HepG2 (cell line): ENCODE data around the gene ZDHHC3. TPM values are rescaled to one million over a fixed set of nuclear protein-coding genes. Genes with fewer than 3 reads are reported as not detected.

Source experiments
- ATAC-seq: fragments of 200-7000 bp; cut with Tn5 transposase; 3 replicates; pipeline ENCODE4 v1.9.1; 2020; ENCODE audit warnings: mild to moderate bottlenecking, moderate library complexity
- BruUV-seq: library from RNA; stranded (reverse); fragments of 400-500 nt; replicated peaks from 2 replicates; lab custom pipeline; 2021; lab: Mats Ljungman, UMichigan
- CTCF ChIA-PET: fragments of 300-600 bp; formaldehyde crosslinking; extraction: SDS; loops from one replicate; lab custom pipeline; 2021; ENCODE audit warnings: low total read pairs, inconsistent platforms, low intra/inter-chr PET ratio; lab: Yijun Ruan, JAX
- POLR2A ChIA-PET: fragments of 350-600 bp; sonication (Branson Sonifier 250); formaldehyde crosslinking; loops from one replicate; lab custom pipeline; 2020; ENCODE audit warnings: antibody characterized with exemption, inconsistent platforms; lab: Yijun Ruan, JAX
- DNase-seq: peaks from one replicate; pipeline ENCODE4 v3.0.0-alpha.2; 2015; ENCODE audit warnings: low spot score
- FAIRE-seq: peaks from 3 replicates; lab custom pipeline; 2011; peaks lifted over from hg19 to GRCh38; lab: Jason Lieb, UNC
- H2AFZ ChIP-seq: one replicate; pipeline ENCODE4 v1.6.1; 2011; ENCODE audit warnings: low read length, inconsistent platforms
- H3K27ac ChIP-seq: fragments of 300-600 bp; 3 replicates; pipeline ENCODE4 v1.8.0; 2011; ENCODE audit warnings: mixed run types, mild to moderate bottlenecking, mixed read lengths, low read length, inconsistent platforms; ENCODE audit not compliant: insufficient read depth; ENCODE audit errors: extremely low read length
- H3K27me3 ChIP-seq, 2 experiments: fragments of 200-600 bp in 1 of 2; 2 replicates in 1 of 2; 3 replicates in 1 of 2; pipeline versions ENCODE4 v1.6.0 to v1.8.0; 2011; ENCODE audit warnings: low read length in 2 of 2, mild to moderate bottlenecking in 2 of 2, moderate library complexity in 2 of 2, inconsistent platforms in 1 of 2; ENCODE audit not compliant: insufficient read depth in 2 of 2, control insufficient read depth in 1 of 2
- H3K36me3 ChIP-seq, 2 experiments: fragments of 200-600 bp in 1 of 2; replicated peaks in 1 of 2; 2 replicates in 1 of 2; 3 replicates in 1 of 2; pipeline versions ENCODE4 v1.5.1 to v1.8.0; 2011; ENCODE audit warnings: low read length in 2 of 2, inconsistent platforms in 1 of 2; ENCODE audit not compliant: insufficient read depth in 2 of 2, control insufficient read depth in 1 of 2
- H3K4me1 ChIP-seq: 2 replicates; pipeline ENCODE4 v1.5.1; 2012; ENCODE audit warnings: low read length, inconsistent platforms; ENCODE audit not compliant: insufficient read depth
- H3K4me2 ChIP-seq: 2 replicates; pipeline ENCODE4 v1.6.0; 2011; ENCODE audit warnings: low read depth, low read length, inconsistent platforms
- H3K4me3 ChIP-seq, 3 experiments: fragments of 200-600 bp in 1 of 3; sonication (generic), shearing (Covaris generic) in 1 of 3; replicated peaks in 1 of 3; 2 replicates each; pipeline ENCODE4 v1.5.1; 2011 to 2016; ENCODE audit warnings: low read length in 3 of 3, inconsistent platforms in 2 of 3, low read depth in 2 of 3, mild to moderate bottlenecking in 2 of 3, control low read depth in 1 of 3, mixed read lengths in 1 of 3; ENCODE audit not compliant: insufficient read depth in 1 of 3
- H3K79me2 ChIP-seq: one replicate; pipeline ENCODE4 v1.6.1; 2011; ENCODE audit warnings: low read length, inconsistent platforms; ENCODE audit not compliant: insufficient read depth
- H3K9ac ChIP-seq: 2 replicates; pipeline ENCODE4 v1.6.0; 2011; ENCODE audit warnings: mild to moderate bottlenecking, low read depth, low read length, inconsistent platforms; ENCODE audit not compliant: insufficient read depth
- H3K9me3 ChIP-seq: 2 replicates; pipeline ENCODE4 v1.5.1; 2012; ENCODE audit warnings: mild to moderate bottlenecking, low read length
- H4K20me1 ChIP-seq: 2 replicates; pipeline ENCODE4 v1.6.0; 2011; ENCODE audit warnings: inconsistent platforms, mild to moderate bottlenecking, low read length, moderate library complexity; ENCODE audit not compliant: insufficient read depth
- CEBPB ChIP-seq: IDR thresholded peaks from 2 replicates; pipeline ENCODE4 v1.6.1; 2011; ENCODE audit warnings: low read depth, low read length, improper control_type of control experiment, borderline replicate concordance
- HOXA5 ChIP-seq: sonication (generic); formaldehyde crosslinking; IDR thresholded peaks from 2 replicates; pipeline ENCODE4 v1.4.0; 2020; ENCODE audit warnings: missing genetic modification reagents
- ISL2 ChIP-seq: sonication (generic); formaldehyde crosslinking; IDR thresholded peaks from 2 replicates; pipeline ENCODE4 v1.5.0; 2020; ENCODE audit warnings: missing genetic modification reagents
- PCBP1 ChIP-seq: fragments of 200-400 bp; formaldehyde crosslinking; IDR thresholded peaks from 2 replicates; pipeline ENCODE4 v1.6.1; 2017; ENCODE audit warnings: mild to moderate bottlenecking, low read depth, low read length, borderline replicate concordance
- WGBS: methylation state at CpG from one replicate; pipeline ENCODE4 v1.1.6; 2017; ENCODE audit warnings: low lambda C conversion rate; 5-methylcytosine and 5-hydroxymethylcytosine counted together
- in situ Hi-C: cut with HindIII; loops from 2 replicates; pipeline ENCODE4 v1.10.0; 2017; ENCODE audit warnings: low pct_unique_long_range_greater_than_20kb; ENCODE audit not compliant: extremely low pct_ligation_motif_present
- intact Hi-C: fragments of 100-400 bp; cut with micrococcal nuclease; formaldehyde crosslinking; loops from one replicate; pipeline ENCODE4 v1.10.0; 2022; ENCODE audit not compliant: unreplicated experiment
- polyA plus RNA-seq, 8 experiments: library from polyadenylated mRNA; depleted of rRNA in 3 of 8; stranded (reverse) in 7 of 8; unstranded in 1 of 8; fragments of >200 nt; fragmentation: Illumina TruSeq in 4 of 8; extraction: Trizol in 4 of 8; gene quantifications; 2 replicates each; pipeline versions ENCODE4 v1.2.1 to v1.2.3, GENCODE V29; 2011 to 2016; ENCODE audit warnings: low read depth in 4 of 8, missing spikeins in 1 of 8, mixed read lengths in 1 of 8; ENCODE audit not compliant: insufficient read depth in 1 of 8
- total RNA-seq, 5 experiments: library from RNA; depleted of rRNA; stranded (reverse); fragments of >200 nt; fragmentation: Illumina TruSeq; extraction: Trizol; gene quantifications; 2 replicates each; pipeline ENCODE4 v1.2.3, GENCODE V29; 2016; ENCODE audit warnings: low read depth in 1 of 5
- TF ChIP-seq, protein P1 (sequence below): sonication (generic); formaldehyde crosslinking; IDR thresholded peaks from 2 replicates; pipeline ENCODE4 v1.4.0; 2020; ENCODE audit warnings: low read depth, missing genetic modification reagents
- TF ChIP-seq, protein P2 (sequence below): sonication (generic); formaldehyde crosslinking; IDR thresholded peaks from 2 replicates; pipeline ENCODE4 v1.5.0; 2020; ENCODE audit warnings: mild to moderate bottlenecking, missing genetic modification reagents
- TF ChIP-seq, protein P3 (sequence below), 2 experiments: sonication (generic) in 1 of 2; formaldehyde crosslinking in 1 of 2; IDR thresholded peaks; 2 replicates each; pipeline versions ENCODE4 v1.4.0 to v1.6.1; 2016 to 2020; ENCODE audit warnings: borderline replicate concordance in 1 of 2, low read depth in 1 of 2, mild to moderate bottlenecking in 1 of 2, missing genetic modification reagents in 1 of 2

ZDHHC3 gene
- total and polyA plus RNA-seq, 2 of the 13 experiments (the other 11 are each of a cell fraction or from before 2014, with no cell fraction given) = 44.1 to 65.7 TPM

DNA sequence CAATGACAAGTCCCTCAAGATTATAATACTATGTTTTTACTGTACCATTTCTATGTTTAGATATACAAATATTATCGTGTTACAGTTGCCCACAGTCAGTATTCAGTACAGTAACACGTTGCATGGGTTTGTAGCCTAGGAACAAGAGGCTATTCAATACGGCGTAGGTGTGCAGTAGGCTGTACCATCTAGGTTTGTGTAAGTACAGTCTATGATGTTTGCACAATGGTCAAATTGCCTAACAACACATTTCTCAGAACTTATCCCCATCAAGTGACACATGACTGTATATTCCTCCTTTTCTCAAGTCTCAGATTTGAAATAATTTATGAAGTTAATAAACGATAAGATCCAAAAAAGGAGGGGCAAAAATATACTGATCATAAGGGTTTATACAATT lies 21.7 kb downstream of the ZDHHC3 start:
- 74% methylated on average over 5 of the region's 5 CpGs for WGBS
- no peak overlapping the region for H3K9ac ChIP-seq
- H3K4me1 ChIP-seq = peaks cover 19% of the 10 kb centered on the region
- FAIRE-seq = no peak
- POLR2A ChIA-PET = no interaction called here
- no peaks in the 10 kb centered on the region for H3K79me2 ChIP-seq
- no peaks in the 10 kb centered on the region for H3K9me3 ChIP-seq
- intact Hi-C loops (no loop called here), in situ Hi-C loops (no loop called here)
- H3K27ac ChIP-seq = peak overlapping the region; percentile 16
- H3K27me3 ChIP-seq = no peaks in the 10 kb centered on the region
- H3K4me3 ChIP-seq = no peak overlapping the region
- BruUV-seq = no TSS peak
- no peak overlapping the region for H2AFZ ChIP-seq
- ATAC-seq = no peak
- CTCF ChIA-PET = no interaction called here
- H4K20me1 ChIP-seq = no peaks in the 10 kb centered on the region
- H3K36me3 ChIP-seq = peaks cover 16 to 26% of the 10 kb centered on the region in 2 experiments; a peak in 4 of 5 replicates
- no peak overlapping the region for H3K4me2 ChIP-seq
- TF ChIP-seq, protein P1, sequence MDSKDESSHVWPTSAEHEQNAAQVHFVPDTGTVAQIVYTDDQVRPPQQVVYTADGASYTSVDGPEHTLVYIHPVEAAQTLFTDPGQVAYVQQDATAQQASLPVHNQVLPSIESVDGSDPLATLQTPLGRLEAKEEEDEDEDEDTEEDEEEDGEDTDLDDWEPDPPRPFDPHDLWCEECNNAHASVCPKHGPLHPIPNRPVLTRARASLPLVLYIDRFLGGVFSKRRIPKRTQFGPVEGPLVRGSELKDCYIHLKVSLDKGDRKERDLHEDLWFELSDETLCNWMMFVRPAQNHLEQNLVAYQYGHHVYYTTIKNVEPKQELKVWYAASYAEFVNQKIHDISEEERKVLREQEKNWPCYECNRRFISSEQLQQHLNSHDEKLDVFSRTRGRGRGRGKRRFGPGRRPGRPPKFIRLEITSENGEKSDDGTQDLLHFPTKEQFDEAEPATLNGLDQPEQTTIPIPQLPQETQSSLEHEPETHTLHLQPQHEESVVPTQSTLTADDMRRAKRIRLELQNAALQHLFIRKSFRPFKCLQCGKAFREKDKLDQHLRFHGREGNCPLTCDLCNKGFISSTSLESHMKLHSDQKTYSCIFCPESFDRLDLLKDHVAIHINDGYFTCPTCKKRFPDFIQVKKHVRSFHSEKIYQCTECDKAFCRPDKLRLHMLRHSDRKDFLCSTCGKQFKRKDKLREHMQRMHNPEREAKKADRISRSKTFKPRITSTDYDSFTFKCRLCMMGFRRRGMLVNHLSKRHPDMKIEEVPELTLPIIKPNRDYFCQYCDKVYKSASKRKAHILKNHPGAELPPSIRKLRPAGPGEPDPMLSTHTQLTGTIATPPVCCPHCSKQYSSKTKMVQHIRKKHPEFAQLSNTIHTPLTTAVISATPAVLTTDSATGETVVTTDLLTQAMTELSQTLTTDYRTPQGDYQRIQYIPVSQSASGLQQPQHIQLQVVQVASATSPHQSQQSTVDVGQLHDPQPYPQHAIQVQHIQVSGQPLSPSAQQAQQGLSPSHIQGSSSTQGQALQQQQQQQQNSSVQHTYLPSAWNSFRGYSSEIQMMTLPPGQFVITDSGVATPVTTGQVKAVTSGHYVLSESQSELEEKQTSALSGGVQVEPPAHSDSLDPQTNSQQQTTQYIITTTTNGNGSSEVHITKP (CRISPR knock-in tag) = no peak
- peak; percentile 27; the same call in 1 of the 2 replicates for TF ChIP-seq CEBPB
- DNase-seq = no peak

DNA sequence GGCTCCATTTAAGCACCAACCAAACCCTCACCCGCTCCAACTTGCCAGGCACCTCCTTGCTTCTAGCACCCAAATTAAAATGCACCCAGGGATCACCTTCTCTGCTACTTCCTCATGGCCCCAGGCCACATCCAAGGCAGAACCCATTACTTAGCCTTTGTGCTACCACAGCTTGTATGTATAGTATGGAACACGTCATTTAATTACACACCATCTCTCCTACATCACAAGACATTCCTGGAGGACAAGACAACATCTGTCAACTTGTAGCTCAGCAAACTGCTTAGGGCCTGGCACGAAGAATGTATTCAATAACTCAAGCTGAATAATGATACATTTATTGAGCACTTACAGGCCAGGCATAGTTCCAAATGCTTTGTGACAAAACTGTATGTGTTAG lies 23.3 kb downstream of the ZDHHC3 start:
- peaks cover 9 to 22% of the 10 kb centered on the region in 2 experiments; a peak in 4 of 5 replicates for H3K36me3 ChIP-seq
- no peaks in the 10 kb centered on the region for H3K27me3 ChIP-seq
- no peaks in the 10 kb centered on the region for H3K79me2 ChIP-seq
- H3K4me2 ChIP-seq = no peak overlapping the region
- H2AFZ ChIP-seq = no peak overlapping the region
- no peak for FAIRE-seq
- intact Hi-C loops = no loop called here
- no peak overlapping the region for H3K9ac ChIP-seq
- POLR2A ChIA-PET = no interaction called here
- no peak for ATAC-seq
- BruUV-seq = no TSS peak
- peaks cover 19% of the 10 kb centered on the region for H3K4me1 ChIP-seq
- in situ Hi-C loops = no loop called here
- 94% methylated on average over 3 of the region's 3 CpGs for WGBS
- no peak overlapping the region for H3K27ac ChIP-seq
- H3K4me3 ChIP-seq = no peak overlapping the region
- H4K20me1 ChIP-seq = no peaks in the 10 kb centered on the region
- H3K9me3 ChIP-seq = no peaks in the 10 kb centered on the region
- CTCF ChIA-PET = no interaction called here
- no peak for DNase-seq
- no peak for TF ChIP-seq PCBP1
- no peak for TF ChIP-seq HOXA5 (CRISPR knock-in tag)
- TF ChIP-seq ISL2 (CRISPR knock-in tag) = no peak
- TF ChIP-seq, protein P2, sequence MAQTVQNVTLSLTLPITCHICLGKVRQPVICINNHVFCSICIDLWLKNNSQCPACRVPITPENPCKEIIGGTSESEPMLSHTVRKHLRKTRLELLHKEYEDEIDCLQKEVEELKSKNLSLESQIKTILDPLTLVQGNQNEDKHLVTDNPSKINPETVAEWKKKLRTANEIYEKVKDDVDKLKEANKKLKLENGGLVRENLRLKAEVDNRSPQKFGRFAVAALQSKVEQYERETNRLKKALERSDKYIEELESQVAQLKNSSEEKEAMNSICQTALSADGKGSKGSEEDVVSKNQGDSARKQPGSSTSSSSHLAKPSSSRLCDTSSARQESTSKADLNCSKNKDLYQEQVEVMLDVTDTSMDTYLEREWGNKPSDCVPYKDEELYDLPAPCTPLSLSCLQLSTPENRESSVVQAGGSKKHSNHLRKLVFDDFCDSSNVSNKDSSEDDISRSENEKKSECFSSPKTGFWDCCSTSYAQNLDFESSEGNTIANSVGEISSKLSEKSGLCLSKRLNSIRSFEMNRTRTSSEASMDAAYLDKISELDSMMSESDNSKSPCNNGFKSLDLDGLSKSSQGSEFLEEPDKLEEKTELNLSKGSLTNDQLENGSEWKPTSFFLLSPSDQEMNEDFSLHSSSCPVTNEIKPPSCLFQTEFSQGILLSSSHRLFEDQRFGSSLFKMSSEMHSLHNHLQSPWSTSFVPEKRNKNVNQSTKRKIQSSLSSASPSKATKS = no peak
- TF ChIP-seq, protein P3, sequence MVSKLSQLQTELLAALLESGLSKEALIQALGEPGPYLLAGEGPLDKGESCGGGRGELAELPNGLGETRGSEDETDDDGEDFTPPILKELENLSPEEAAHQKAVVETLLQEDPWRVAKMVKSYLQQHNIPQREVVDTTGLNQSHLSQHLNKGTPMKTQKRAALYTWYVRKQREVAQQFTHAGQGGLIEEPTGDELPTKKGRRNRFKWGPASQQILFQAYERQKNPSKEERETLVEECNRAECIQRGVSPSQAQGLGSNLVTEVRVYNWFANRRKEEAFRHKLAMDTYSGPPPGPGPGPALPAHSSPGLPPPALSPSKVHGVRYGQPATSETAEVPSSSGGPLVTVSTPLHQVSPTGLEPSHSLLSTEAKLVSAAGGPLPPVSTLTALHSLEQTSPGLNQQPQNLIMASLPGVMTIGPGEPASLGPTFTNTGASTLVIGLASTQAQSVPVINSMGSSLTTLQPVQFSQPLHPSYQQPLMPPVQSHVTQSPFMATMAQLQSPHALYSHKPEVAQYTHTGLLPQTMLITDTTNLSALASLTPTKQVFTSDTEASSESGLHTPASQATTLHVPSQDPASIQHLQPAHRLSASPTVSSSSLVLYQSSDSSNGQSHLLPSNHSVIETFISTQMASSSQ (IDR thresholded peaks at IDR 0.05; ENCODE audit: low read depth) = no peak
- TF ChIP-seq, protein P3 (CRISPR knock-in tag; IDR thresholded peaks at IDR 0.05; ENCODE audit: borderline replicate concordance) = no peak
